ENCODE results near the gene CLCN4. TPM values are rescaled to one million over a fixed set of nuclear protein-coding genes. Genes with fewer than 3 reads are reported as not detected.

Gene CLCN4
- total and polyA plus RNA-seq, 2 of the 8 experiments (the other 6 are each of a cell fraction or from before 2014, with no cell fraction given), result 3.3 to 11.2 TPM

GRCh38 chrX:10242026-10242425 is 85.3 kb downstream of the CLCN4 start (continued):
- TF ChIP-seq CHD7 (IDR thresholded peaks at IDR 0.05; ENCODE audit: insufficient replicate concordance, low read length) (no peak), POLR2AphosphoS5 (IDR thresholded peaks at IDR 0.05; ENCODE audit: low read depth, low read length) (no peak), CHD2 (IDR thresholded peaks at IDR 0.05; ENCODE audit: low read length) (no peak), SP2 (IDR thresholded peaks at IDR 0.05; ENCODE audit: low read length) (no peak), MAFK (IDR thresholded peaks at IDR 0.05; ENCODE audit: low read depth, low read length) (no peak), CEBPB (IDR thresholded peaks at IDR 0.05; ENCODE audit: low read depth, low read length) (no peak), CHD1 (IDR thresholded peaks at IDR 0.05; ENCODE audit: low read depth, low read length) (no peak), JUN (IDR thresholded peaks at IDR 0.05; ENCODE audit: low read depth, low read length) (no peak), CBX8 (IDR thresholded peaks at IDR 0.05; ENCODE audit: borderline replicate concordance, low read depth, low read length) (no peak), KDM1A (IDR thresholded peaks at IDR 0.05; ENCODE audit: borderline replicate concordance, low read length) (no peak)
